PC-9 (cell line): Measurements from ENCODE around the gene CELSR2. TPM values are rescaled to one million over a fixed set of nuclear protein-coding genes. Genes with fewer than 3 reads are reported as not detected.

ENCODE experiments used
- BruUV-seq: library from RNA; stranded (reverse); fragments of 400-500 nt; replicated peaks from 2 replicates; lab custom pipeline; 2021; lab: Mats Ljungman, UMichigan
- CTCF ChIA-PET: fragments of 300-600 bp; sonication (Branson Sonifier 250); formaldehyde crosslinking; loops from one replicate; lab custom pipeline; 2022; ENCODE audit warnings: antibody characterized with exemption; lab: Charles Lee
- POLR2A ChIA-PET: fragments of 300-600 bp; sonication (Branson Sonifier 250); formaldehyde crosslinking; loops from one replicate; lab custom pipeline; 2022; ENCODE audit warnings: antibody characterized with exemption; ENCODE audit not compliant: unreplicated experiment; lab: Charles Lee
- DNase-seq, 2 experiments: peaks; one replicate each; pipeline versions ENCODE4 v3.0.0 to v3.0.0-alpha.2; 2015 to 2022; ENCODE audit warnings: mixed read lengths in 1 of 2
- H2AFZ ChIP-seq: fragments of 200-600 bp; sonication (generic); 2 replicates; pipeline ENCODE4 v1.8.1; 2017; ENCODE audit warnings: antibody characterized with exemption
- H3F3A ChIP-seq: fragments of 200-600 bp; sonication (generic); 2 replicates; pipeline ENCODE4 v1.8.1; 2017; ENCODE audit warnings: antibody characterized with exemption, mild to moderate bottlenecking, low read depth; ENCODE audit not compliant: insufficient read depth
- H3K27ac ChIP-seq: fragments of 200-600 bp; sonication (generic); 2 replicates; pipeline ENCODE4 v1.6.1; 2016; ENCODE audit warnings: mixed run types
- H3K27me3 ChIP-seq: fragments of 200-600 bp; sonication (generic); 2 replicates; pipeline ENCODE4 v1.6.1; 2016; ENCODE audit warnings: low read depth, mixed run types; ENCODE audit not compliant: insufficient read depth
- H3K36me3 ChIP-seq: fragments of 200-600 bp; sonication (generic); 2 replicates; pipeline ENCODE4 v1.6.1; 2016; ENCODE audit warnings: low read depth, mixed run types
- H3K4me1 ChIP-seq: fragments of 200-600 bp; sonication (generic); replicated peaks from 2 replicates; pipeline ENCODE4 v1.6.1; 2016; ENCODE audit warnings: mixed run types; ENCODE audit not compliant: insufficient read depth
- H3K4me2 ChIP-seq: fragments of 200-600 bp; sonication (generic); 2 replicates; pipeline ENCODE4 v1.6.1; 2017; ENCODE audit warnings: mixed run types
- H3K4me3 ChIP-seq: fragments of 200-600 bp; sonication (generic); 2 replicates; pipeline ENCODE4 v1.6.1; 2016; ENCODE audit warnings: mixed run types
- H3K79me2 ChIP-seq: fragments of 200-600 bp; sonication (generic); 2 replicates; pipeline ENCODE4 v1.6.1; 2017; ENCODE audit warnings: low read depth, mixed run types
- H3K9me2 ChIP-seq: fragments of 200-600 bp; sonication (generic); 2 replicates; pipeline ENCODE4 v1.8.1; 2017; ENCODE audit warnings: mild to moderate bottlenecking; ENCODE audit not compliant: insufficient read depth
- H3K9me3 ChIP-seq: fragments of 200-600 bp; sonication (generic); 2 replicates; pipeline ENCODE4 v1.8.1; 2016; ENCODE audit warnings: low read depth; ENCODE audit not compliant: insufficient read depth
- H4K20me1 ChIP-seq: fragments of 200-600 bp; sonication (generic); 2 replicates; pipeline ENCODE4 v1.8.1; 2017; ENCODE audit not compliant: insufficient read depth
- EZH2 ChIP-seq: fragments of 200-600 bp; sonication (generic); IDR thresholded peaks from 2 replicates; pipeline ENCODE4 v1.8.0; 2017; ENCODE audit warnings: antibody characterized with exemption, low read depth
- intact Hi-C: fragments of 100-400 bp; cut with micrococcal nuclease; formaldehyde crosslinking; loops from one replicate; pipeline ENCODE4 v1.10.0; 2022; ENCODE audit not compliant: unreplicated experiment
- total RNA-seq: library from RNA; stranded (reverse); gene quantifications from 2 replicates; pipeline ENCODE4 v1.2.3, GENCODE V29; 2021
- TF ChIP-seq, protein P1 (sequence below): fragments of 200-600 bp; sonication (generic); conservative IDR thresholded peaks from 2 replicates; pipeline ENCODE4 v1.6.1; 2017; ENCODE audit warnings: mixed run types, antibody characterized with exemption, mild to moderate bottlenecking, moderate library complexity

The CELSR2 gene
- total RNA-seq, 1 experiment from 2014 or later = 19.5 TPM

- no peak overlapping the region for H3K27ac ChIP-seq
- no peak overlapping the region for H2AFZ ChIP-seq
- no peaks in the 10 kb centered on the region for H3K27me3 ChIP-seq
- intact Hi-C loops = no loop called here
- no peak for DNase-seq
- TF ChIP-seq EZH2 = no peak
- TF ChIP-seq, protein P1, sequence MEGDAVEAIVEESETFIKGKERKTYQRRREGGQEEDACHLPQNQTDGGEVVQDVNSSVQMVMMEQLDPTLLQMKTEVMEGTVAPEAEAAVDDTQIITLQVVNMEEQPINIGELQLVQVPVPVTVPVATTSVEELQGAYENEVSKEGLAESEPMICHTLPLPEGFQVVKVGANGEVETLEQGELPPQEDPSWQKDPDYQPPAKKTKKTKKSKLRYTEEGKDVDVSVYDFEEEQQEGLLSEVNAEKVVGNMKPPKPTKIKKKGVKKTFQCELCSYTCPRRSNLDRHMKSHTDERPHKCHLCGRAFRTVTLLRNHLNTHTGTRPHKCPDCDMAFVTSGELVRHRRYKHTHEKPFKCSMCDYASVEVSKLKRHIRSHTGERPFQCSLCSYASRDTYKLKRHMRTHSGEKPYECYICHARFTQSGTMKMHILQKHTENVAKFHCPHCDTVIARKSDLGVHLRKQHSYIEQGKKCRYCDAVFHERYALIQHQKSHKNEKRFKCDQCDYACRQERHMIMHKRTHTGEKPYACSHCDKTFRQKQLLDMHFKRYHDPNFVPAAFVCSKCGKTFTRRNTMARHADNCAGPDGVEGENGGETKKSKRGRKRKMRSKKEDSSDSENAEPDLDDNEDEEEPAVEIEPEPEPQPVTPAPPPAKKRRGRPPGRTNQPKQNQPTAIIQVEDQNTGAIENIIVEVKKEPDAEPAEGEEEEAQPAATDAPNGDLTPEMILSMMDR = no peak
- peaks cover 45% of the 10 kb centered on the region for H3F3A ChIP-seq
- H3K4me1 ChIP-seq = peaks cover 38% of the 10 kb centered on the region
- no peaks in the 10 kb centered on the region; the same call in 1 of the 2 replicates for H4K20me1 ChIP-seq
- ChIA-PET CTCF (interaction anchor here (0.6 to 1.3 kb wide), 3 partner anchors 41 to 1256 kb away, joined by 3 to 4 read pairs (median 3); no protein-coding TSS in a partner anchor), POLR2A (interaction anchor here (0.6 kb wide), 1 partner anchor 158 kb away, joined by 27 read pairs; no protein-coding TSS in a partner anchor)
- no peak overlapping the region for H3K4me3 ChIP-seq
- H3K9me2 ChIP-seq = no peaks in the 10 kb centered on the region
- no peak overlapping the region for H3K4me2 ChIP-seq
- no peaks in the 10 kb centered on the region for H3K79me2 ChIP-seq
- TSS peak; percentile 20 for BruUV-seq
- H3K9me3 ChIP-seq = no peaks in the 10 kb centered on the region
- H3K36me3 ChIP-seq = peaks cover 24% of the 10 kb centered on the region
Measured at GRCh38 chr1:109241841-109242345, 7.4 kb upstream of the CELSR2 start.

DNA sequence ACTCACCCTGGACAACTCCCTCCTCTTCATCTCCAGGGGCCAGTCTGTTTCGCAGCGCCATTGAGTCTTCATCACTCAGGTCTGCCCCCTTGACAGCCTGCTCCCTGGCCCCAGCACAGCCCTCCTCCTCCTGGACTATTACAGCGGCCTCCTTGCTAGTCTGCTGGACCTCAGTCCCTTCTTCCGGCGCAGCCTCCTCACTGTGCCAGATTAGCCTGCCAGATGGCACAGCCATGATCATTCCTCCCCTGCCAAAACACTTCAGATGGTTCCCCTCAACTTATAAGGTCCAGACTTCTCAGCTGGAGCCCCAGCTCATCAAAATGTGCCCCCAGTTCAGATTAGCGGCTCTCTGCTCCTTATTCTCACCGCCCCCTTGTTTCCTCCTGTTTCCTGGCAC lies 7.0 kb upstream of the CELSR2 start:
- H3K36me3 ChIP-seq = peaks cover 20% of the 10 kb centered on the region
- no peaks in the 10 kb centered on the region for H3K9me2 ChIP-seq
- no TSS peak for BruUV-seq
- H3K27me3 ChIP-seq = no peaks in the 10 kb centered on the region
- no peak overlapping the region for H2AFZ ChIP-seq
- intact Hi-C loops = no loop called here
- TF ChIP-seq, protein P1 = no peak
- no peak for TF ChIP-seq EZH2
- H3K27ac ChIP-seq = no peak overlapping the region
- H3K4me2 ChIP-seq = no peak overlapping the region
- ChIA-PET POLR2A (no interaction called here), CTCF (no interaction called here)
- peaks cover 38% of the 10 kb centered on the region for H3K4me1 ChIP-seq
- H3K79me2 ChIP-seq = no peaks in the 10 kb centered on the region
- no peak for DNase-seq
- no peaks in the 10 kb centered on the region for H3K9me3 ChIP-seq
- H4K20me1 ChIP-seq = no peaks in the 10 kb centered on the region
- no peak overlapping the region for H3K4me3 ChIP-seq
- peaks cover 40% of the 10 kb centered on the region for H3F3A ChIP-seq

- H3K4me3 ChIP-seq = no peak overlapping the region
- no peaks in the 10 kb centered on the region for H3K27me3 ChIP-seq
- no peak overlapping the region for H3K27ac ChIP-seq
- ChIA-PET POLR2A (no interaction called here), CTCF (no interaction called here)
- no peaks in the 10 kb centered on the region for H4K20me1 ChIP-seq
- H2AFZ ChIP-seq = no peak overlapping the region
- peaks cover 31% of the 10 kb centered on the region for H3F3A ChIP-seq
- intact Hi-C loops = no loop called here
- H3K9me3 ChIP-seq = no peaks in the 10 kb centered on the region
- H3K9me2 ChIP-seq = no peaks in the 10 kb centered on the region
- DNase-seq = no peak
- H3K4me1 ChIP-seq = peaks cover 36% of the 10 kb centered on the region
- TF ChIP-seq, protein P1 = no peak
- no peak for TF ChIP-seq EZH2
- BruUV-seq = no TSS peak
- no peaks in the 10 kb centered on the region for H3K79me2 ChIP-seq
- peaks cover 11% of the 10 kb centered on the region for H3K36me3 ChIP-seq
- no peak overlapping the region for H3K4me2 ChIP-seq
Measured at GRCh38 chr1:109243221-109243620, 6.1 kb upstream of the CELSR2 start.
